Measurements from ENCODE around the gene MAST4.

DNA sequence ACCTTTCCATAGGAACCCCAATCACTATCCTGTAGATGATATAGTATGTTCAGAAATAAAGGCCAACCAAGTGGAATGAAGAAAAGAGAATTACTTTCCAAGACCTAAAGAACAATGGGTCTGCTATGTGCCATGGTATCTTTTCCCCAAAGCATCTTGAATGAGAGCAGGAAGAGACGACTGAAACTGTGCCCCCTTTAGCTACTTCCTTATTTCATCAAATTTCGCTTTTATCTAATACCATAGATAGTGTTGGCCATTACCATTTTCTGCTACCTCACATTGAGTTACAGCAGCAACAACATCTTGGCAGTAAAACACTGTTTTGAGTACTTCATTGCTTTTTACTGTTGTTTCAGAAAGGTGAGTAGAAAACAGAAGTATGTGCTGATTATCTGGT is 333.8 kb downstream of the MAST4 start:
- no peak for TF ChIP-seq POLR2A (IDR thresholded peaks at IDR 0.05)
- TF ChIP-seq, protein P1, sequence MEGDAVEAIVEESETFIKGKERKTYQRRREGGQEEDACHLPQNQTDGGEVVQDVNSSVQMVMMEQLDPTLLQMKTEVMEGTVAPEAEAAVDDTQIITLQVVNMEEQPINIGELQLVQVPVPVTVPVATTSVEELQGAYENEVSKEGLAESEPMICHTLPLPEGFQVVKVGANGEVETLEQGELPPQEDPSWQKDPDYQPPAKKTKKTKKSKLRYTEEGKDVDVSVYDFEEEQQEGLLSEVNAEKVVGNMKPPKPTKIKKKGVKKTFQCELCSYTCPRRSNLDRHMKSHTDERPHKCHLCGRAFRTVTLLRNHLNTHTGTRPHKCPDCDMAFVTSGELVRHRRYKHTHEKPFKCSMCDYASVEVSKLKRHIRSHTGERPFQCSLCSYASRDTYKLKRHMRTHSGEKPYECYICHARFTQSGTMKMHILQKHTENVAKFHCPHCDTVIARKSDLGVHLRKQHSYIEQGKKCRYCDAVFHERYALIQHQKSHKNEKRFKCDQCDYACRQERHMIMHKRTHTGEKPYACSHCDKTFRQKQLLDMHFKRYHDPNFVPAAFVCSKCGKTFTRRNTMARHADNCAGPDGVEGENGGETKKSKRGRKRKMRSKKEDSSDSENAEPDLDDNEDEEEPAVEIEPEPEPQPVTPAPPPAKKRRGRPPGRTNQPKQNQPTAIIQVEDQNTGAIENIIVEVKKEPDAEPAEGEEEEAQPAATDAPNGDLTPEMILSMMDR (IDR thresholded peaks at IDR 0.05): no peak

Measured in uterus (tissue), 2 donors.